HUES64 (cell line): ENCODE results near the gene SLC7A10.
A peak's percentile ranks its signal among the peaks of the same experiment; 100 is the strongest.
"Not testable (repeated sequence)": the region's sequence is repeated elsewhere in the genome, so short reads cannot be mapped to it uniquely, and the experiment has no call there.

ENCODE experiments used
- H3K27ac ChIP-seq: 2 replicates; pipeline ENCODE4 v1.7.0; 2013; ENCODE audit warnings: low read depth, low read length, inconsistent platforms
- H3K27me3 ChIP-seq: 2 replicates; pipeline ENCODE4 v1.6.1; 2013; ENCODE audit warnings: mild to moderate bottlenecking, low read length; ENCODE audit not compliant: insufficient read depth
- H3K36me3 ChIP-seq: 2 replicates; pipeline ENCODE4 v1.6.1; 2013; ENCODE audit warnings: mild to moderate bottlenecking, low read length; ENCODE audit not compliant: insufficient read depth
- H3K4me1 ChIP-seq: 2 replicates; pipeline ENCODE4 v1.6.1; 2013; ENCODE audit warnings: mild to moderate bottlenecking, low read length, moderate library complexity; ENCODE audit not compliant: insufficient read depth
- H3K4me3 ChIP-seq: 2 replicates; pipeline ENCODE4 v1.5.1; 2013; ENCODE audit warnings: mild to moderate bottlenecking, low read length, moderate library complexity
- H3K9ac ChIP-seq: 2 replicates; pipeline ENCODE4 v1.6.1; 2013; ENCODE audit warnings: mild to moderate bottlenecking, low read depth, low read length
- H3K9me3 ChIP-seq: 2 replicates; pipeline ENCODE4 v1.6.1; 2013; ENCODE audit warnings: low read depth, low read length; ENCODE audit not compliant: insufficient read depth
- WGBS: fragments of 150-250, 120-280 bp; methylation state at CpG from one replicate; pipeline ENCODE4 v1.1.7; 2013; ENCODE audit warnings: missing lambda C conversion rate; 5-methylcytosine and 5-hydroxymethylcytosine counted together

Gene SLC7A10

GRCh38 chr19:33224694-33225457 is 774 bp downstream of the SLC7A10 start:
- Histone ChIP-seq H3K36me3 (no peaks in the 10 kb centered on the region), H3K9me3 (peaks cover 19% of the 10 kb centered on the region), H3K4me1 (no peaks in the 10 kb centered on the region), H3K4me3 (peak overlapping the region; percentile 55), H3K27me3 (peaks cover 50% of the 10 kb centered on the region), H3K9ac (no peak overlapping the region; the same call in 1 of the 2 replicates), H3K27ac (no peak overlapping the region)
- WGBS = 62% methylated on average over 18 of the region's 18 CpGs

GRCh38 chr19:33222255-33222654 is 3.4 kb downstream of the SLC7A10 start:
- H3K9ac ChIP-seq, H3K36me3 ChIP-seq, H3K4me3 ChIP-seq, H3K27ac ChIP-seq, H3K4me1 ChIP-seq, H3K9me3 ChIP-seq: not testable (repeated sequence)
- H3K27me3 ChIP-seq = peaks cover 38% of the 10 kb centered on the region
- WGBS = 97% methylated on average over 2 of the region's 2 CpGs

- Histone ChIP-seq H3K4me1 (no peaks in the 10 kb centered on the region), H3K27ac (no peak overlapping the region), H3K36me3 (no peaks in the 10 kb centered on the region), H3K27me3 (peaks cover 32% of the 10 kb centered on the region), H3K9ac (no peak overlapping the region), H3K4me3 (no peak overlapping the region), H3K9me3 (no peaks in the 10 kb centered on the region)
- WGBS = 90% methylated on average over 6 of the region's 6 CpGs
Observed at GRCh38 chr19:33221638-33222037, 4.0 kb downstream of the SLC7A10 start.

- H3K27me3 ChIP-seq = peaks cover 23% of the 10 kb centered on the region
- H3K4me1 ChIP-seq = no peaks in the 10 kb centered on the region
Observed at GRCh38 chr19:33220735-33221134, 4.9 kb downstream of the SLC7A10 start.

GRCh38 chr19:33220115-33220514 is 5.5 kb downstream of the SLC7A10 start:
- H3K4me1 ChIP-seq = no peaks in the 10 kb centered on the region
- H3K9me3 ChIP-seq = no peaks in the 10 kb centered on the region
- H3K27me3 ChIP-seq = peaks cover 18% of the 10 kb centered on the region
- WGBS = 95% methylated on average over 18 of the region's 18 CpGs
- no peak overlapping the region for H3K4me3 ChIP-seq
- H3K36me3 ChIP-seq = no peaks in the 10 kb centered on the region
- H3K27ac ChIP-seq = no peak overlapping the region
- no peak overlapping the region for H3K9ac ChIP-seq

More at GRCh38 chr19:33220735-33221134, 4.9 kb downstream of the SLC7A10 start:
- Histone ChIP-seq H3K9me3 (no peaks in the 10 kb centered on the region), H3K27ac (no peak overlapping the region), H3K36me3 (no peaks in the 10 kb centered on the region), H3K9ac (no peak overlapping the region), H3K4me3 (no peak overlapping the region)
- 91% methylated on average over 9 of the region's 9 CpGs for WGBS

GRCh38 chr19:33219261-33219815 is 6.3 kb downstream of the SLC7A10 start:
- Histone ChIP-seq H3K4me3 (no peak overlapping the region), H3K36me3 (no peaks in the 10 kb centered on the region), H3K27me3 (peaks cover 10% of the 10 kb centered on the region), H3K9ac (no peak overlapping the region), H3K27ac (no peak overlapping the region), H3K4me1 (no peaks in the 10 kb centered on the region), H3K9me3 (no peaks in the 10 kb centered on the region)
- WGBS = 79% methylated on average over 12 of the region's 12 CpGs

GRCh38 chr19:33217881-33218280 is 7.8 kb downstream of the SLC7A10 start:
- Histone ChIP-seq H3K9me3 (no peaks in the 10 kb centered on the region), H3K4me1 (no peaks in the 10 kb centered on the region), H3K9ac (no peak overlapping the region), H3K27me3 (no peaks in the 10 kb centered on the region), H3K36me3 (no peaks in the 10 kb centered on the region), H3K4me3 (no peak overlapping the region), H3K27ac (no peak overlapping the region)
- 87% methylated on average over 8 of the region's 8 CpGs for WGBS

- H3K4me3 ChIP-seq = no peak overlapping the region
- H3K27me3 ChIP-seq = no peaks in the 10 kb centered on the region
- 68% methylated on average over 12 of the region's 12 CpGs for WGBS
Observed at GRCh38 chr19:33216198-33216830, 9.3 kb downstream of the SLC7A10 start.

GRCh38 chr19:33215438-33216197 is 10.0 kb downstream of the SLC7A10 start:
- Histone ChIP-seq H3K4me1 (no peaks in the 10 kb centered on the region), H3K4me3 (no peak overlapping the region), H3K36me3 (no peaks in the 10 kb centered on the region), H3K9me3 (no peaks in the 10 kb centered on the region), H3K27me3 (no peaks in the 10 kb centered on the region), H3K9ac (no peak overlapping the region), H3K27ac (no peak overlapping the region)
- 94% methylated on average over 19 of the region's 19 CpGs for WGBS

More at GRCh38 chr19:33216198-33216830, 9.3 kb downstream of the SLC7A10 start:
- no peaks in the 10 kb centered on the region for H3K36me3 ChIP-seq
- H3K4me1 ChIP-seq = no peaks in the 10 kb centered on the region
- no peak overlapping the region for H3K9ac ChIP-seq
- H3K27ac ChIP-seq = no peak overlapping the region
- H3K9me3 ChIP-seq = no peaks in the 10 kb centered on the region

- H3K4me3 ChIP-seq = no peak overlapping the region
- H3K9ac ChIP-seq = no peak overlapping the region
- H3K4me1 ChIP-seq = no peaks in the 10 kb centered on the region
- H3K27ac ChIP-seq = no peak overlapping the region
- no peaks in the 10 kb centered on the region for H3K27me3 ChIP-seq
- H3K9me3 ChIP-seq = no peaks in the 10 kb centered on the region
- no peaks in the 10 kb centered on the region for H3K36me3 ChIP-seq
- WGBS = 63% methylated on average over 6 of the region's 6 CpGs
Observed at GRCh38 chr19:33214596-33214995, 11.1 kb downstream of the SLC7A10 start.
